CD14-positive monocyte (primary cell): ENCODE results near the gene BOLL. TPM values are rescaled to one million over a fixed set of nuclear protein-coding genes. Genes with fewer than 3 reads are reported as not detected.
A peak's percentile ranks its signal among the peaks of the same experiment; 100 is the strongest.

ENCODE experiments used
- DNase-seq, 3 donors: peaks; one replicate each; pipeline ENCODE4 v3.0.0-alpha.2; 2011 to 2022
- H2AFZ ChIP-seq: 2 replicates; pipeline ENCODE4 v1.6.0; 2012; ENCODE audit warnings: mild to moderate bottlenecking, low read depth, low read length, inconsistent platforms; ENCODE audit not compliant: insufficient read depth, poor library complexity, severe bottlenecking
- H3K27ac ChIP-seq, 2 donors: 1 replicate in 1 of 2; 2 replicates in 1 of 2; pipeline ENCODE4 v1.5.1; 2012 to 2013; ENCODE audit warnings: low read length in 2 of 2, control low read depth in 1 of 2, inconsistent platforms in 1 of 2, low read depth in 1 of 2, mild to moderate bottlenecking in 1 of 2
- H3K27me3 ChIP-seq, 2 donors: one replicate each; pipeline versions ENCODE4 v1.6.0 to v1.6.1; 2011 to 2013; ENCODE audit warnings: low read length in 2 of 2; ENCODE audit not compliant: control insufficient read depth in 2 of 2, insufficient read depth in 2 of 2
- H3K36me3 ChIP-seq, 2 donors: replicated peaks in 1 of 2; 1 replicate in 1 of 2; 2 replicates in 1 of 2; pipeline versions ENCODE4 v1.5.1 to v1.6.1; 2012 to 2013; ENCODE audit warnings: low read length in 2 of 2, control low read depth in 1 of 2, inconsistent platforms in 1 of 2, mild to moderate bottlenecking in 1 of 2; ENCODE audit not compliant: insufficient read depth in 2 of 2, control insufficient read depth in 1 of 2
- H3K4me1 ChIP-seq, 2 donors: 1 replicate in 1 of 2; 2 replicates in 1 of 2; pipeline versions ENCODE4 v1.5.1 to v1.6.1; 2012 to 2013; ENCODE audit warnings: low read length in 2 of 2, control low read depth in 1 of 2, inconsistent platforms in 1 of 2, mild to moderate bottlenecking in 1 of 2, moderate library complexity in 1 of 2; ENCODE audit not compliant: insufficient read depth in 2 of 2, control insufficient read depth in 1 of 2
- H3K4me2 ChIP-seq: replicated peaks from 2 replicates; pipeline ENCODE3; 2012; ENCODE audit warnings: low read length, moderate library complexity, mild to moderate bottlenecking; ENCODE audit not compliant: poor library complexity, severe bottlenecking; ENCODE audit errors: extremely low read depth
- H3K4me3 ChIP-seq, 3 experiments: fragments of 200-600 bp in 1 of 3; sonication (generic) in 1 of 3; replicated peaks in 1 of 3; 1 replicate in 2 of 3; 2 replicates in 1 of 3; pipeline ENCODE4 v1.5.1; 2011 to 2013; ENCODE audit warnings: low read length in 3 of 3, mild to moderate bottlenecking in 3 of 3, control low read depth in 2 of 3, low read depth in 2 of 3, inconsistent platforms in 1 of 3, moderate library complexity in 1 of 3
- H3K79me2 ChIP-seq: 2 replicates; pipeline ENCODE4 v1.6.0; 2012; ENCODE audit warnings: mild to moderate bottlenecking, control low read depth, inconsistent platforms, low read length, moderate library complexity; ENCODE audit not compliant: insufficient read depth
- H3K9ac ChIP-seq: 2 replicates; pipeline ENCODE4 v1.6.0; 2017; ENCODE audit warnings: low read length, mild to moderate bottlenecking; ENCODE audit not compliant: insufficient read depth, poor library complexity, severe bottlenecking
- H3K9me3 ChIP-seq, 2 donors: replicated peaks in 1 of 2; 1 replicate in 1 of 2; 2 replicates in 1 of 2; pipeline versions ENCODE4 v1.5.1 to v1.6.1; 2012 to 2013; ENCODE audit warnings: low read length in 2 of 2, control low read depth in 1 of 2; ENCODE audit not compliant: control insufficient read depth in 1 of 2, insufficient read depth in 1 of 2
- H4K20me1 ChIP-seq: 2 replicates; pipeline ENCODE4 v1.6.0; 2012; ENCODE audit warnings: mild to moderate bottlenecking, low read length, control low read depth, moderate library complexity; ENCODE audit not compliant: insufficient read depth
- H3K27ac Mint-ChIP-seq, 7 donors: one replicate each; pipeline ENCODE4 v1.8.0; 2020; ENCODE audit warnings: mild to moderate bottlenecking in 7 of 7, mixed read lengths in 7 of 7, moderate library complexity in 6 of 7, inconsistent platforms in 2 of 7
- H3K27me3 Mint-ChIP-seq, 3 donors: one replicate each; pipeline ENCODE4 v1.8.0; 2021 to 2022; ENCODE audit warnings: low read depth in 3 of 3, mild to moderate bottlenecking in 3 of 3, mixed read lengths in 3 of 3, moderate library complexity in 3 of 3, inconsistent platforms in 1 of 3
- H3K36me3 Mint-ChIP-seq, 2 donors: one replicate each; pipeline ENCODE4 v1.8.0; 2020; ENCODE audit warnings: mixed read lengths in 2 of 2, inconsistent platforms in 1 of 2, mild to moderate bottlenecking in 1 of 2
- H3K4me1 Mint-ChIP-seq: one replicate; pipeline ENCODE4 v1.8.0; 2020; ENCODE audit warnings: mild to moderate bottlenecking, mixed read lengths
- H3K4me3 Mint-ChIP-seq, 2 donors: one replicate each; pipeline ENCODE4 v1.8.0; 2020; ENCODE audit warnings: mild to moderate bottlenecking in 2 of 2, mixed read lengths in 2 of 2, moderate library complexity in 1 of 2
- H3K9me3 Mint-ChIP-seq, 7 donors: one replicate each; pipeline ENCODE4 v1.8.0; 2020 to 2022; ENCODE audit warnings: mixed read lengths in 7 of 7, mild to moderate bottlenecking in 6 of 7, moderate library complexity in 6 of 7, inconsistent platforms in 2 of 7
- WGBS: methylation state at CpG from one replicate; pipeline ENCODE4 v1.1.5; 2013; ENCODE audit warnings: missing lambda C conversion rate; ENCODE audit not compliant: insufficient coverage; 5-methylcytosine and 5-hydroxymethylcytosine counted together
- intact Hi-C, 2 donors: fragments of 100-400 bp; cut with micrococcal nuclease; formaldehyde crosslinking; loops; one replicate each; pipeline versions ENCODE4 v1.15.0 to v1.15.1; 2023
- polyA plus RNA-seq, 3 donors: library from polyadenylated mRNA; depleted of rRNA in 1 of 3; unstranded in 2 of 3; stranded (reverse) in 1 of 3; fragments of 300-500 nt in 2 of 3; fragments of >200 nt in 1 of 3; fragmentation: Illumina TruSeq in 2 of 3; gene quantifications; 1 replicate in 2 of 3; 2 replicates in 1 of 3; pipeline ENCODE4 v1.2.3, GENCODE V29; 2012 to 2021
- TF ChIP-seq, protein P1 (sequence below): fragments of 200-600 bp; IDR thresholded peaks from one replicate; pipeline ENCODE4 v1.8.0; 2022; ENCODE audit warnings: antibody characterized with exemption, mild to moderate bottlenecking

The BOLL gene
- polyA plus RNA-seq, 3 donors = not detected

DNA sequence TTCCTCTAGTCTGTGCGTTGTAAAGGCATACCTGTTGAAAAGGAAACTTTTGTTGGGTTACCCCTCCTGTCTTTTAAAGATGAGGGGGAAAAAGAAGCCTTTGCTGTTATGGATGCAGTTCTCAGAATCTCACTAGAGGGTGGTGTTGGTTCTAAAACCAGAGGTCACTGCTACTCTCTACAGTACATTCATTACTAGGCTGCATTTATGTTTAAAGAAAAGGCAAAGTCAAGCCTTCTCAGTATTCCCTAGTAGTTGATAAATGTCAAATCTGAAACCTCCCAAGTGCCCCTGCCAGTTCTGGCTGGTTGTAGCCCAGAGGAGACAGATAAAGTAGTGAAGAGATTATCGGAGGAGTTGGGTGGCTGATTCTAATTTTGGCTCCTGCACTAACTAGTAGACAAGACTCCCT is 17.9 kb upstream of the BOLL start:
- peaks cover 10 to 17% (median 14%) of the 10 kb centered on the region in 3 donors for H3K27me3 Mint-ChIP-seq
- H3K27ac Mint-ChIP-seq = no peak overlapping the region

DNA sequence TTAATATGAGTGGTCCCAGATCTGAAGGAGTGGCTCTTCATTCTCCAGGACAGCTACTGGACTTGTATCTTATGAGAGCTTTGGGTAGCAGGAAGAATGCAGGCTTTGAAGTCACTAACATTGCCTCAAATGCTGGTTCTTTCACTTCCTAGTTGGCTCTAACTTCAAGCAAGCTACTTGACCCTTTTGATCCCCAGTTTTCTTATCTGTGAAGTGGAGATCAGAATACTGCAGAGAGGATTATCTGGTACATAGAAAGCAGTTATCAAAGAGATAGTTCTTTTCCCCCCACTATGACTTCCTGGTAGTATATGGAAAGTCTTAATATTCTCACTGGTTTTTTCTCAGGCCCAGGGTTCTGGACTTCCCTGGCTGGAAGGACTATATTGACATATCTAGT is 15.9 kb upstream of the BOLL start:
- TF ChIP-seq, protein P1, sequence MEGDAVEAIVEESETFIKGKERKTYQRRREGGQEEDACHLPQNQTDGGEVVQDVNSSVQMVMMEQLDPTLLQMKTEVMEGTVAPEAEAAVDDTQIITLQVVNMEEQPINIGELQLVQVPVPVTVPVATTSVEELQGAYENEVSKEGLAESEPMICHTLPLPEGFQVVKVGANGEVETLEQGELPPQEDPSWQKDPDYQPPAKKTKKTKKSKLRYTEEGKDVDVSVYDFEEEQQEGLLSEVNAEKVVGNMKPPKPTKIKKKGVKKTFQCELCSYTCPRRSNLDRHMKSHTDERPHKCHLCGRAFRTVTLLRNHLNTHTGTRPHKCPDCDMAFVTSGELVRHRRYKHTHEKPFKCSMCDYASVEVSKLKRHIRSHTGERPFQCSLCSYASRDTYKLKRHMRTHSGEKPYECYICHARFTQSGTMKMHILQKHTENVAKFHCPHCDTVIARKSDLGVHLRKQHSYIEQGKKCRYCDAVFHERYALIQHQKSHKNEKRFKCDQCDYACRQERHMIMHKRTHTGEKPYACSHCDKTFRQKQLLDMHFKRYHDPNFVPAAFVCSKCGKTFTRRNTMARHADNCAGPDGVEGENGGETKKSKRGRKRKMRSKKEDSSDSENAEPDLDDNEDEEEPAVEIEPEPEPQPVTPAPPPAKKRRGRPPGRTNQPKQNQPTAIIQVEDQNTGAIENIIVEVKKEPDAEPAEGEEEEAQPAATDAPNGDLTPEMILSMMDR = no peak
- Histone ChIP-seq H3K4me3 (no peak overlapping the region), H3K9ac (no peak overlapping the region), H3K27ac (no peak overlapping the region), H4K20me1 (no peaks in the 10 kb centered on the region), H3K9me3 (no peaks in the 10 kb centered on the region), H3K79me2 (no peaks in the 10 kb centered on the region), H3K27me3 (peaks cover 3 to 13% of the 10 kb centered on the region in 2 donors), H3K4me2 (no peak overlapping the region), H3K4me1 (peaks cover 19 to 20% of the 10 kb centered on the region in 2 donors), H3K36me3 (no peaks in the 10 kb centered on the region), H2AFZ (no peak overlapping the region)
- Mint-ChIP-seq H3K27ac (no peak overlapping the region), H3K27me3 (peaks cover 11 to 17% (median 14%) of the 10 kb centered on the region in 3 donors), H3K9me3 (peaks cover 0 to 1% (median 0%) of the 10 kb centered on the region in 7 donors), H3K4me1 (peaks cover 18% of the 10 kb centered on the region), H3K36me3 (no peaks in the 10 kb centered on the region), H3K4me3 (no peak overlapping the region)
- intact Hi-C loops = loop anchor here (5.0 to 10.0 kb wide), 3 partner anchors 326 to 496 kb away; no protein-coding TSS in a partner anchor
- DNase-seq = no peak

More for the DNA sequence above, 17.9 kb upstream of the BOLL start:
- Histone ChIP-seq H3K27me3 (peaks cover 2 to 13% of the 10 kb centered on the region in 2 donors), H3K27ac (no peak overlapping the region), H3K4me1 (peaks cover 22 to 33% of the 10 kb centered on the region in 2 donors), H2AFZ (no peak overlapping the region), H3K4me2 (no peak overlapping the region), H3K9ac (no peak overlapping the region), H3K36me3 (no peaks in the 10 kb centered on the region), H3K4me3 (no peak overlapping the region), H3K79me2 (no peaks in the 10 kb centered on the region), H3K9me3 (no peaks in the 10 kb centered on the region), H4K20me1 (no peaks in the 10 kb centered on the region)
- Mint-ChIP-seq H3K4me1 (peaks cover 27% of the 10 kb centered on the region), H3K36me3 (no peaks in the 10 kb centered on the region), H3K4me3 (no peak overlapping the region), H3K9me3 (peaks cover 0 to 1% (median 0%) of the 10 kb centered on the region in 7 donors)
- no CpG with 5 or more reads among the region's 2 CpGs for WGBS
- TF ChIP-seq, protein P1 = peak; percentile 81
- DNase-seq = peak in 2 of 3 donors; percentile 41 to 46
- intact Hi-C loops = loop anchor here (5.0 to 10.0 kb wide), 3 partner anchors 324 to 494 kb away; no protein-coding TSS in a partner anchor
